Activated naive CD4-positive, alpha-beta T cell treated with anti-CD3 and anti-CD28 coated beads, Interleukin-2, amount 50 U/mL, for 72 hours (primary cell): ENCODE results near the gene OXER1. TPM values are rescaled to one million over a fixed set of nuclear protein-coding genes. Genes with fewer than 3 reads are reported as not detected.

ENCODE experiments used
- ATAC-seq, 2 donors: fragments of 150-1000 bp; cut with Tn5 transposase; 2 replicates each; pipeline ENCODE4 v1.10.0; 2021; ENCODE audit warnings: mild to moderate bottlenecking in 2 of 2, moderate library complexity in 2 of 2
- DNase-seq, 2 donors: peaks; one replicate each; pipeline ENCODE4 v3.0.0; 2021 to 2022; ENCODE audit warnings: low spot score in 2 of 2
- H3K27ac Mint-ChIP-seq, 2 donors: one replicate each; pipeline ENCODE4 v1.8.0; 2022; ENCODE audit warnings: mild to moderate bottlenecking in 2 of 2, mixed read lengths in 2 of 2
- H3K36me3 Mint-ChIP-seq, 2 donors: one replicate each; pipeline ENCODE4 v1.8.0; 2022; ENCODE audit warnings: mixed read lengths in 2 of 2
- H3K9me3 Mint-ChIP-seq, 2 donors: one replicate each; pipeline ENCODE4 v1.8.0; 2022; ENCODE audit warnings: mixed read lengths in 2 of 2
- total RNA-seq, 2 donors: library from RNA; stranded (reverse); gene quantifications; one replicate each; pipeline ENCODE4 v1.2.3, GENCODE V29; 2022

The OXER1 gene
- total RNA-seq, 2 donors from 2014 or later = 0.25 to 0.54 TPM

DNA sequence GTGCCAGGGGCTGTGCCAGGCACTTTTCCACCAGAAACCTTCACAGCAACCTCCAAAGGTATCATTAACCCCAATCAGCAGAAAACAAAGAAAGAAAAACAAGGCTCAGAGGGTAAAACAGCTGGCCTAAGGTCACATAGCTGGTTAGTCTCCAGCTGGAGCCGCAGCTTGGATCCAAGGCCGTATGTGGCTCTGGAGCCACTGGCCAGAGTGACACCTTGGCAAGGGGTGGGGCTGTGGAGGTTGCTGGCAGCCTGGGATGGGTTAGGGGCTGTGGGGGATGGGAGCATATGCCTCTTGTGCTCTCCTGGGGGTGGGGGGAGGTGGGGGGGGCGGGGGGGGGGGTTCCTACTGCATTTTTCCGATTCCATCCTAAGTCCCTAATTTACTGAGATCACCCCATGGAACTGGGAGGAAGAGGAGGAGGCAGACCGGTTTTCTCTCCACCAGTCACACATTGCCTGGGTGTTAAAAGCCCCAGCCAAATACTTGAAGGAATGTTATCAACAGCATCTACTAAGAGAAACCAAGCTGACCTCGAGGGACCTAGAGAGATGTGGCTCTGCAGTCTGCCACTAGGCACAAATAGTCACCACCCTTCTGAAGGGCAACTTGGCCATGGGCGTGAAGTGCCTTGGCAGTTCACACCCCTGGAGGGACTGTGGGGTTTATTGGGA is 20.4 kb upstream of the OXER1 start:
- Mint-ChIP-seq H3K9me3 (no peaks in the 10 kb centered on the region), H3K36me3 (peaks cover 0 to 6% of the 10 kb centered on the region in 2 donors), H3K27ac (no peak overlapping the region)
- DNase-seq (no peak), ATAC-seq (no peak)

DNA sequence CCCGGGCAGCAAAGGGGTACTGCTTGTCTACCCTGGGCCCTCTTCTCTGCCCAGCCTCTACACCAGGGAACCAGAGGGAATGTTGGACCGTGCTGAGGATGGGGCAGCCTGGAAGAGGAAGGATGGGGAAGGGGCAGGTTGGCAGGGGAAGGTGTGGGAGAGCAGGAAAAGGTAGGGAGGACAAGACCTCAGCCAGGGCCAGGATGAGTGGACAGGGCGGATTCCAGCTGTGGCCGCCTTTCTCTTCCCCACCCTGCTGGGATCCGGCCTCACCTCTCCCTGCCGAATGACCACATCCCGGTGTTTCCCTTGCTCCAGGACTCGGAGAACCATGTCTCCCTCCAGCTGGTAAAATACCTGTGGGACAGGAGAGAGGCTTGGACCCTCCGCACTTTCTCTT is 19.6 kb upstream of the OXER1 start:
- Mint-ChIP-seq H3K27ac (no peak overlapping the region), H3K36me3 (peaks cover 0 to 6% of the 10 kb centered on the region in 2 donors), H3K9me3 (no peaks in the 10 kb centered on the region)
- ATAC-seq = no peak
- no peak for DNase-seq

DNA sequence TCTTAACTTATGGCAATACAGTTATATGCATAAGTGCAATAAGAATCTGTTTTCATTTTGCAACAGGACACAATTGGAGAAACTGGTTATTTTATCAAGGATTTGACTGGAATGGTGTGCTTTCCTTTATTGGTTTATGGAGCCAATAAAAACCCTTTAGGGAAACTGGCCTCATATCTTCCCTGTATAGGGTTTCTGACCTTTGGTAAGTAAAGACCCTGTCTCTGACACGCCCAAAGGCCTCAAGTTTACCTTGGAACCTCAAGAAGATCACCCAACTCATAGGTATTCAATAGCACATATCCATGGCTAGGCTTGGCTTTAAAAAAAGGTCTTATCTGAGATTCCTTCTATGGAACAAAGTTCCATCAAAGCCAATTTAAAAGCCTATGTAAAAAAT is 17.2 kb upstream of the OXER1 start:
- Mint-ChIP-seq H3K36me3 (peaks cover 0 to 18% of the 10 kb centered on the region in 2 donors), H3K27ac (no peak overlapping the region), H3K9me3 (no peaks in the 10 kb centered on the region)
- DNase-seq = no peak
- ATAC-seq = no peak

DNA sequence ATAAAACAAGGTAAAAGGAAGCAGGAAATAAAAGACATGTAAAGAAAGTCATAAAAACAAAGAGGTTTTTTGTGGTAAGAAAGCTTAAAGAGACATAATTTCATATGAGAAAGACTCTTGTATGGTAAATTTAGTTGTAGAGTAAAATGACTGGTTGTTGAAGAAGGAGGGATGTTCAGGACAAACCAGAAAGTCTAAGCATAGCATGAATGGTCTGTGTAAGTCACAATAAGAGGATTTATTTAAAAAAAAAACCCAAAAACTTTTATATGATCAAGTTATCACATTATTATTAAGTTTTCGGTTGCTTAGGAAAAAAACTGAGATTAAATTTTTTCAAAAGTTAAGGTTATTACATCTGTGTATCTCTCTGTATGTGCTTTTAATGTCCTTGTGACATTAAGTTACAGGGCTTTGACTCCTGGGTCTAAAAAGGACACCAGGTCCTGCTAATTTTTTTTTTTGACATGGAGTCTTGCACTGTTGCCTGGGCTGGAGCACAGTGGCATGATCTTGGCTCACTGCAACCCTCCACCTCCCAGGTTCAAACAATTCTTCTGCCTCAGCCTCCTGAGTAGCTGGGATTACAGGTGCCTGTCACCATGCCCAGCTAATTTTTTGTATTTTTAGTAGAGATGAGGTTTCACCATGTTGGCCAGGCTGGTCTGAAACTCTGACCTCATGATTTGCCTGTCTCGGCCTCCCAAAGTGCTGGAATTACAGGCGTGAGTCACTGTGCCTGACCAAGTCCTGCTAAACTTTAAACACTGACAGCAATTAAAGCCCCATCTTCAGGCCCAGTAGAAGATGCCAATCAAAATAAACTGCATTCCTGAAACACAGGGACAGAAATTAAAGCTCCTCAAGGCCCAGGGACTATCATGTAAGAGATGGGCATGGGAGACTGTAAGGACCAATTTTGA is 14.2 kb upstream of the OXER1 start:
- Mint-ChIP-seq H3K9me3 (no peaks in the 10 kb centered on the region), H3K27ac (no peak overlapping the region), H3K36me3 (peaks cover 0 to 18% of the 10 kb centered on the region in 2 donors)
- ATAC-seq (no peak), DNase-seq (no peak)

DNA sequence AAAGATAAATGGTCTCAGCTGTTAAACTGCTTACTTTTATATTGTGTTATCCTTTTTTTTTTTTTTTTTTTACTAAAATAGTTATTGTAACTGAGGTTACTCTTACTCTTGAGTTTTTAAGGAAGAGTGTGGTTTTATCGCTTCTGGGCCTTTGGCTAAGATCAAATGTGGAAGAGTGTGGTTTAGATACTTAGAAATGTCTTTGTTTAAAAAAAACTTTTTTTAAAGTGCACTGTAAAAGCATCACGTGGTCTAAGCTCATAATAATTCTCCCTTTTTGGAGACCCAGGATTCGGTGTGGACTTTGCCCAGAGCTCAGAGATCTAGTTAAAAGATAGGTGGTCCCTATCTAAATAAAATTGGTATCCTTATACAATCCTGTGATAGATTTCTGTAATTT is 11.9 kb upstream of the OXER1 start:
- DNase-seq = no peak
- H3K9me3 Mint-ChIP-seq = no peaks in the 10 kb centered on the region
- no peak for ATAC-seq
- H3K36me3 Mint-ChIP-seq = peaks cover 0 to 12% of the 10 kb centered on the region in 2 donors
- no peak overlapping the region for H3K27ac Mint-ChIP-seq

DNA sequence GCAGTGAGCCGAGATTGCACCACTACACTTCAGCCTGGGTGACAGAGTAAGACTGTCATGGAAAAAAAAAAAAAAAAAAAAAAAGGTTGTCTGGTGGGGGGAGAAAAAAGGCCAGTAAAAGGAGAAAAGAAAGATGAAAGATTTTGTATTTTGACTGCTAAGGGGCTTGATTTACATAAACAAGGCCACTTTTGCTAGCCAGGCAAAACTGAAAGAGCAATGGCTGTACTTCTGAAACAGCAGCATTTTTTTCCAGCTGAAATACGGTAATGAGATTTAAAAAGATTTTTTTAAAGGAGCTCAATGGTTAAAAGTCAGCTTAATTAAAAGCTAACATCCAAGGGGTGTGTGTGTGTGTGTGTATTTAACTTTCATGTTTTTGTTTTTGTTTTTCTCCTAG is 11.3 kb upstream of the OXER1 start:
- ATAC-seq (no peak), DNase-seq (no peak)
- no peaks in the 10 kb centered on the region for H3K9me3 Mint-ChIP-seq
- H3K27ac Mint-ChIP-seq = peak overlapping the region in 1 of 2 donors; percentile 36
- peaks cover 0 to 12% of the 10 kb centered on the region in 2 donors for H3K36me3 Mint-ChIP-seq

DNA sequence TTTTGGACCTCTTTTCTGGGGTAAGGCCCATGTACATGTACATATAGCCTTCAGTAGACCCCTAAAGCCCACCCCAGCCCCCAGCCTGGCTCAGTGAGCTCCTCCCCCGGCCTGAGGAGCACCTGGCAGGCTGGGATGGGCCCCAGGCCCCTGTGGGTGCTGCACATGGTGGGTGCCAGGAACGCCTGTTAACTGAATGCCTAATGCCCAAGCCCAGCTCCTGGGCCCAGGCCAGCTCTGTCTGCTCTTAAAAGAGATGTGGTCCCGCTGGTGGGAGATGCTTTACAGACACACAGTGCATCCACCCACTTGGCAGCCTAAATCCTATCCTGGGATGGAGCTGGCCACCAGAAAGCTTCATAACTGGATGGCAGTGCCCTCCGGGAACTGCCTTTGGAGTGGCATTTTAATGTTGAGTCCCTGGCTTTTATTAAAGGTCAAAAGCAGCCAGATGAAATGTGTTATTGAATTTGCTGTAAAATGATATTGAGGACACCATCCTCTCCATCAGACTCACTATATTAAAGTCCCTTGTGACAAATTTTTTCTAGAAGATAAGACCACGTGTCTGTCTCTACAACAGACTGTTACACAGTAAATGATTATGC is 7.7 kb upstream of the OXER1 start:
- Mint-ChIP-seq H3K9me3 (no peaks in the 10 kb centered on the region), H3K27ac (no peak overlapping the region), H3K36me3 (no peaks in the 10 kb centered on the region)
- DNase-seq = no peak
- ATAC-seq = no peak

DNA sequence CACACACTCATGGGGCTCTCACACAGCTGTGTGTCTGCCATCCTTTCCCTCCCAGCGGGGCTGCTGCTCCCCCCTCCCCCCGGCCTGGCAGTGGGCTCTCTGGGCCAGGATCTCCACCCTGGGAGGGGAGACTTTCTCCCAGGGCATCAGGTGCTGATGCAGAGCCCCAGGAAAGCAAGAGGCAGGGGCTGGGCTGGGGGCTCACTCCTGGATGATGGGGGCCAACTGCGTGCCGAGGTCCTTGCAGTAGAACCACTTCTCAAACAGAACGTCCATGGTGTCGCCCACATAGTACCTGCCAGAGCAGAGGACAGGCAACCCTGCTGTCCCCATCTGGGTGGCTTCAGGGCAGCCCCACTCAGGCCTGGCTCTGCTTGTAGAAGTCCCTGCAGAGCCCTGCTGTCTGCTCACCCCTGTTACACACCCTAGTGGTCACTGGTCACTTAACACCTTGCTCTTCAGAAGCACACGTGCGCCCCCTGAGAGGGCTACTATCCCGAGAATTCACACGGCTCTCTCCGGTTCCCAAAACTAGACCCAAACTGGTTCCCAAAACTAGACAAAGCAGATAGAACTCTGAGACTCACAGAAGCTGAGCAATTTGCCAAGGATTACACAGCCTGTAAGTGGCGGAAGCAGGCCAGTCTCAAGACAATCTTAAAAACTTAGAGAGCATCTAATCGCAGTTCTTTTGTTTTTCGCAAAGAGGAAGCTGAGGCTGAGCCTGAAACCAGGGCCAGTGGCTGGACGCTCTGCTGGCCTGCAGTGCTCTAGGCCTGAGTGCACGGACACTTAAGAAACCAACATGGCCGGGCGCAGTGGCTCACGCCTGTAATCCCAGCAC is 6.6 kb upstream of the OXER1 start:
- Mint-ChIP-seq H3K9me3 (no peaks in the 10 kb centered on the region), H3K36me3 (no peaks in the 10 kb centered on the region), H3K27ac (no peak overlapping the region)
- no peak for DNase-seq
- peak; percentile 44 to 61 for ATAC-seq

DNA sequence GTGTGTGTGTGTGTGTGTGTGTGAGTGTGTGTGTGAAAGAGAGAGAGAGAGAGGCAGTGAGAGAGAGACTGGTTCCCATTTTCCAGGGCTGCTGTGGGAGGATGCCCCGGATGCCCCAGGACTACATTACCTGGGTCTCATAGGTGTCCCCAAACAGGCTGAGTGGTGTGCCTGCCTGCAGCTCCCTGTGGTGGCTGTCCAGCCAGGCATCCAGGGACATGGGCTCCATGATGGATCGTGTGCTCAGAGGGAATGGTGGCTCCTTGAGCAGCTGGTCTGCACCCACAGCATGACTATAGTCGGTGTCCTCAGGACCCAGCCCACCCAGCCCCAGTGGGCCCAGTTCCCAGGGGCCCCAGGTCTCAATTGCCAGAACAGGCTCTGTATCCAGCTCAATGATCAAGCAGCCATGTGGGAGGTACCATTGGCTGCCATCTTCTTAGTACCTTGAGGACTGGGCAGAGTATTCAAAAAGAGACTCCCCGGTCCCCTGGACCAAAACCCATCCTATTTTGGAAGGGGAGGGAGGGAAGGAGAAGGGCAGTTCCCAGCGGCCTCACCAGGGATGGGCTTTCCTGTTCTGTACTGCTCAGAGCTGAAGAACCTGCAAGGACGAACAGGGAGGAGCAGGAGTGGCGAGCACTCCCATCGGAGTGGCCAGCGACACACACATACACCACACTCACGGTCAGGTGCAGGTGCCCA is 5.8 kb upstream of the OXER1 start:
- H3K27ac Mint-ChIP-seq = no peak overlapping the region
- DNase-seq (no peak), ATAC-seq (peak in 1 of 2 donors; percentile 4)
- H3K36me3 Mint-ChIP-seq = no peaks in the 10 kb centered on the region
- no peaks in the 10 kb centered on the region for H3K9me3 Mint-ChIP-seq

DNA sequence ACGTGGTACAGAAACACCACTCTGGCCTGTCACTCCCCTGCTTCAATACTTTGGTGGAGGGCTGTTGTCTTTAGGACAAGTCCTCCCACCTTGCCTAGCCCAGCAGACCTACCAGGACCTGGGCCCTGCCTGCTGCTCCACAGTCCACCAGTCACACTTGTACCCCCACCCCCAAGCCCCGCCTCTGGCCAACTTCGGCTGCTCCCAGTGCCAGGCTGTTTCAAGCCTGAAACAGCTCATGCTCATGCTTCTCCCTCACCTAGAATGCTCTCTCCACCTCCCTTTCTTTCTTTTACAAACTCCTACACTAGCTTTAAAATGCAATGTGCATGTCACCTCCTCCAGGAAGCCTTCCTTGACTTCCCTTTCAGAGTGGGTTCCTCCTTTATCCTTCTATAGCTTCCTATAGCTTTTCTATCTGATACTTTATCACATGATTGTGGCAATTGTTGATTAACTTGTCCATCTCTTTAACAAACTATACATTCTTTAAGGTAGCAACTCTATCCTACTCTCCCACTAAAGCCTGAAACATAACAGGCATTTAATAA is 4.8 kb upstream of the OXER1 start:
- H3K9me3 Mint-ChIP-seq = no peaks in the 10 kb centered on the region
- no peak for DNase-seq
- H3K27ac Mint-ChIP-seq = peak overlapping the region in 1 of 2 donors; percentile 25
- no peak for ATAC-seq
- H3K36me3 Mint-ChIP-seq = no peaks in the 10 kb centered on the region

DNA sequence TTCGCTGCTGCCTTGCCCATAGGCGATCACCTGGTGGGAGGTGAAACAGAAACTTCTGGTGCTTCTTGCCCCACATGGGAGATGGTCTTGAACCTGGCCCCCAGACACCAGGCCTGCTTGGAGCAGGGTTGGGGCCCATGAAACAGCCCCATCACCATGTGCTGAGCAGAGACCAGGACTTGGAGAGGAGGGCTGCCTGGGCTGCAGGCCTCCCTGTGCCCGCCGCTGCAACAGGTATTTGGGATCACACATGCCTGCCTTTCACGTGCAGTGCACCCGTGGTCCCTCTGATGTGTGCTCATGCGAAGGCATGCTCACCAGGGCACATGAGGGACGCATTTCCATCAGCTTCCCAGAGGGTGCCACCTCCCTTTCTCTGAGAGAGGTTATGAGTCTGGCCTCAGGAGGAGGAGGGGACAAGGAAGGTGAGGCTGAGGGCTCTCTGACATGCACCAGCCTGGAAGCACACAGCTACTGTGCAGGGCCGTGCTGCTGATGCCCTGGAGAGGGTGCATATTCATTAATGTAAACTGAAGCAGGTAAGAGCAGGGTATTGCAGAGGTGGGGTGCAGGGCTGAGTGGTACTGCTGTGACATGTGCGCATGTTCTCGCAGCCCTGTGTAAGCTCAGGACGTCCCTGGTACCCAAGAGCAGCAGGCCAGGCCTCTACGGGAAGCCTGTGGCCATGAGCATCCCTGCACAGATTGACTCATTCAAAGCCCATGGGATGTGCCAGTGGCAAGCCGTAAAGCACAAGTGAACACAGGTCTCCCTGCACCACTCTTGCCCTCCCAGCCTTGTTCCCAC is 4.2 kb upstream of the OXER1 start:
- ATAC-seq = no peak
- H3K27ac Mint-ChIP-seq = no peak overlapping the region
- H3K9me3 Mint-ChIP-seq = no peaks in the 10 kb centered on the region
- no peaks in the 10 kb centered on the region for H3K36me3 Mint-ChIP-seq
- DNase-seq = no peak

DNA sequence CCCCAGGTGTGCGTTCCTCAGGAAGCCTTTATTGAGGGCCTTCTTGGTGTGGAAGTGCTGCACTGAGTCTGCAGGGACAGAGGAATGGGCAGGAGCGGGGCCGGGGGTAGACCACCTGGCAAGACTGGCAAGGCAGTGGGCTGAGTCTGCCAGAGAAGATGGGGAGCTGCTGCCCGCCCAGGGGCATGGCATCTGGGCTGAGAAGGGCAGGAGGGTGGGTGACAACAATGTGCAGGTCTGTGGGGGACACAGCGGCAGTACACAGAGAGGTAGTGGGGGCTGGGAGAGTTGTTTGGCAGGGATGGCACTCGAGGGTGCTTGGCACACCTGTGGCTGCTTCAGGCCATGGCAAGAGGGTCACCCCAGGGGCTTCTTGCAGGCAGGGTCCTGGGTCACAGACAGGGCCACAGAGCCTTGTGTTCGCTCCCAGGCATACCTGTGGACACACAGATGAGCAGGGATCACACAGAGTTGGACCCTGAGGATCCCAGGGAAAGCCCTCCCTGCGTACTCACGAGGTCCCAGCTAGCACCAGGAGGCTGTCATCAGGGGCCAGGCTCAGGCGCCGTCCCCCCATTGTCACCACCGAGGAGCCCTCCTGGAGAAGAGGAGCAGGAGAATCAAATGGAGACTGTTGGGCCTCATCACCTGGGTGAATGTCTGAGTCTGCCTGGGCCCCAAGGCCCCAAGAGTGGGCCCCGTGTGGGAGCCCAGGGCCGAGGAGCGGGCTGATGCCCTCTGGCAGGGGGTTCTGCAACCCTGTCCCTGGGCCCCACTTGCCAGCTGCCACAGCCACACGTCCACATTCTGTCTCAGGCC is 3.4 kb upstream of the OXER1 start:
- ATAC-seq (no peak), DNase-seq (no peak)
- Mint-ChIP-seq H3K9me3 (no peaks in the 10 kb centered on the region), H3K27ac (peak overlapping the region in 1 of 2 donors; percentile 31), H3K36me3 (no peaks in the 10 kb centered on the region)

DNA sequence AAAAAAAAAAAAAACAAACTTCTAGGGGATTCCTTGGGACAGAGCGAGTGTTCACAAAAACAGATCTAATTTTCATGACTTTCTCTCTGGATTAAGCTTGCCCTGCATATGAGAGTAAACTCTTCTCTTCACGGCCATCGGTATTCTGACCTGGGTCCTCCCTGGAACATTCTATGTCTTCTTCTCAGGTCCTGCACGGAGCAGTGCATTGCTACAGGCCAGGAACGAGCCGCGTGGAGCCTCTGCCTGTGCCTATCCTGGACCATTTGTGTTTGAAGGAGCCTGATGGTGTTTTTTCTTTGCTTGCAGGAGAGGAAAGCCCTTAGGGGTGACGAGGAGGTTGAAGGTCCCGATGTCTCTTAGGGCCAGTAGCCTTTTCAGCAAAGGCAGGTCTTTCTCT is 1.8 kb upstream of the OXER1 start:
- ATAC-seq (no peak), DNase-seq (no peak)
- H3K36me3 Mint-ChIP-seq = no peaks in the 10 kb centered on the region
- H3K27ac Mint-ChIP-seq = no peak overlapping the region
- no peaks in the 10 kb centered on the region for H3K9me3 Mint-ChIP-seq

DNA sequence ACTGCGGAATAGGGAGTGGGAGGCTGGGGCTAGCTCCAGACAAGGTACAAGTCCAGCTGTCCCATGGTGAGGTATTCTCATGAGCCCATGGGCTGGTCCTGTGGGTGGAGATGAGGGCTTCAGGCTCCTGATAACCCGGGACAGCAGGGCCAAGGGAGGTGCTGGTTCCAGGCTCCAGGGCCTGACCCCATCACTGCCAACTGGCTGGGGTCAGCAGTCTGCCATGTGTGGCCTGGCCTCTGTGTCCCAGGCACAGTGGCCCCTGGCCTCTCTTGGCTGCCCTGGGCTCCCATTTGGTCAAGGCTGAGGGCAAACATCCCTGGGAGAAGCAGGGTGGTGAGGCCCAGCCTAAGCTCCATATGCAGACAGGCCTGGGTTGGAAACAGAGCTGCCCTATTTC is 966 bp upstream of the OXER1 start:
- H3K27ac Mint-ChIP-seq = no peak overlapping the region
- ATAC-seq (no peak), DNase-seq (no peak)

More for the DNA sequence above, 966 bp upstream of the OXER1 start:
- H3K36me3 Mint-ChIP-seq = no peaks in the 10 kb centered on the region
- H3K9me3 Mint-ChIP-seq = no peaks in the 10 kb centered on the region
